Measurements from ENCODE around the gene PLEKHA5. TPM values are rescaled to one million over a fixed set of nuclear protein-coding genes. Genes with fewer than 3 reads are reported as not detected.
"Not testable (repeated sequence)": the region's sequence is repeated elsewhere in the genome, so short reads cannot be mapped to it uniquely, and the experiment has no call there.

Gene PLEKHA5
- total RNA-seq, 1 experiment from 2014 or later: 10.8 TPM

GRCh38 chr12:19278407-19278806 is 148.9 kb downstream of the PLEKHA5 start:
- DNase-seq (ENCODE audit: low spot score): no peak

- no peak for DNase-seq (ENCODE audit: low spot score)
Measured at GRCh38 chr12:19282133-19282699, 152.7 kb downstream of the PLEKHA5 start.

DNA sequence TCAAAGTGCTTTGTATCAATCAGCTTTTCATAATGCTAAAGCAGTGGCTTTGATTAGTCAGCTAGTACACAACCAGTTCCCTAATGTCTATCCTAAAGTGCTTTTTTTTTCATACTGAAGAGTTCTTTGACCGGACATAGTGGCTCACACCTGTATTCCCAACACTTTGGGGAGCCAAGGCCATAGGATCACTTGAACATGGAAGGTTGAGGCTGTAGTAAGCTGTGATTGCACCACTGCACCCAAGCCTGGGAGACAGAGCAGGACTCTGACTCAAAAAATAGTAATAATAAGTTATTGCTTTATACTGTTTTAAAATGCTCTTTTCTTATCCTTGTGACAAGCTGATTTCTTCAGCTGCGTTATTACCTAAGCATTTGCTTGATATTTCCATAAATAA is 155.1 kb downstream of the PLEKHA5 start:
- no peak for DNase-seq (ENCODE audit: low spot score)

- no peak for DNase-seq (ENCODE audit: low spot score)
Measured at GRCh38 chr12:19285793-19286448, 156.4 kb downstream of the PLEKHA5 start.

DNA sequence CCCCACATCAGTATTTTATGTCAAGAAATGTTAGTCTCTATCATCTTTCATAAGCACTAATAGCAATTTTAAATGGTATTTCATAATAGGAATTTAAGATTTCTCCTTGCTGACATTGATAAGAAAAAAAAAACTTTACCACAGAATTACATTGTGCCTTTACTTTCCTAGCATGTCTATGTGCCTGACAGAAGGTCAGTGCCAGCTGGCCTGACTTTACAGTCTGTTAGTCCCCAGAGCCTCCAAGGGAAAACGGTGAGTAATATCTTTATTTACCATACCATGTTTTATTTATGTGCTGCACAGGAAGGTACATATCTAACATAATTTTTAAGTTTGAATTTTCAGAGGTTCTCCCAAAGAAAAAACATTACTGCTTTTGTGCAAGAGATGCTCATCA is 157.8 kb downstream of the PLEKHA5 start:
- no peak for DNase-seq (ENCODE audit: low spot score)

DNA sequence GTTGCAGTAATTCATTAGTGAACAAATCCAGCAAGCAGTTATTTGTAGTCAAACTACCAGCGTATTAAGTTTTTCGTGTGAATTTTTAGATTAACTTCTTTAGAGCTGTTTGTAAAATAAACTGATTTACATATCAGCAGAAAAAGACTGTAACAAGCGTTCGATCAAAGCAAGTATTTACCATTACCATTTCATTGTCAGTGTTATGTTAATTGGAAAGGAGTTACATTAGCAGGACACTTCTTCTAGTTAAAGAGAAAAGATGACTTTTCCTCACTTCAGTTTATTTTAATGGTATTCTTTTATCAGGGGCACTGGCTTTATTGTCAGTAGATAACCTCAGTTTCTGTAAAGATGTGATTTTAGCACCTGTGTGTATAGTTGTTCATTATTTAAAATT is 158.6 kb downstream of the PLEKHA5 start:
- no peak for DNase-seq (ENCODE audit: low spot score)

DNA sequence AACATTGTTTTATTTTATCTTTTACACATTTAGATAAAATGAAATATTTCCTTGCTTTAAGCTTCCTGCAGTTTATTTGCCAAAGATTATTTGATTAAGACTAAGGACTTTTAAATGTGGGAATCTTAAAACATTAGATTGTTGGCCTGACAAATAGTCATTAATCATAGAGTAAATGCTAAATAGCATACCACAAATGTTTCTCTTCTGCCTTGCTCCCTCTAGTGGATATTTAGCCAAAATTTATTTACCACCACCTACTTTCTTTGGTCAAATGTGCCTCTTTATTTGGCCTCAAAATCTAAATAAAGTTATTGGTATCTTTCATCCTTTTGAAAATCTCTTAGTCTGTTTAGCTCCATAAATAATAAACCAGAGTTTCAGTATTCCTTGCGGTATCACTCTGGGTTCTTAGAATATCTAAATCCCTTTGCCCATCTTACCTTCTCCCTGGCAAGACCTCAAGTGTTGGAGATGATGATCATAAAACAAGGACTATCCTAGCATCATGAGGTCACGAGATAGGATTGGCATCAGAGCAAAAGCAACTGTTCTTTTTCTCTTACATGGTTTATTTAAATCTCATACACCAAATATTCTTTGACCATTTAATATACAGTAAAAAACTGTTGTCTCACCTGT is 159.2 kb downstream of the PLEKHA5 start:
- DNase-seq (ENCODE audit: low spot score): peak; percentile 43

DNA sequence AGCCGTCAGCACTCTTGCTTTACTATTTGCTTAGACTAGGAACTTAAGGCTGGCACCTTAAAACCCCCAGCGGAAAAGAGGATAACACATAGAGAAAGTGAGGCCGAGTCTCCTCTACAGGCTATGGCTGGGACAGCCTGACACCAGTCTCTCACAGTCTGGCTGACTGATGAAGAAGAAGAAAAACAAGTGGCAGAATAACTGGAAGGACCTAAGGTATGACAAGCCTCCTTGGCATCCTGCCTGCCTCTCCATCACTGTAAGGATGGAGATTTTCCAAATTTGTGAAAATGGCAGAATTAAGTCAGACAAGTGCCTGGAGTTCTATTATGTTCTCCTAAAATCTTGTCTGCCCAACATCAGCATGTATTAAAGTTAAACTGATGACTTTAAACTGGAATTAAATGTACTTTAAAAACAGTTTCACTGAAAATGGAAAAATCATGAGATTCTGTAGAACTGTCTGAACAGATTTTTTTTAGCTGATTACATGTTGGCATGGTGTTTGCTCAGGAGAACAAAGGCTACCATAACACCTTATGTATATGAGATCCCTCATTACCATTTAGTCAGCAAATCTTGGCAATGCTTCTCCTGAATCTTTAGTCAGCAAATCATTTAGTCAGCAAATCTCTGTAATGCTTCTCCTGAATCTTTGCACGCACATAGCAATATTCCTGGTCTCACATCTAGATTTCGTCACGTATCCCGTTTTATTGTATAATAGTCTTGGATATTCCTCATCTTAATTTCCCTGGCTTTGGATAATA is 169.5 kb downstream of the PLEKHA5 start:
- DNase-seq (ENCODE audit: low spot score): no peak

DNA sequence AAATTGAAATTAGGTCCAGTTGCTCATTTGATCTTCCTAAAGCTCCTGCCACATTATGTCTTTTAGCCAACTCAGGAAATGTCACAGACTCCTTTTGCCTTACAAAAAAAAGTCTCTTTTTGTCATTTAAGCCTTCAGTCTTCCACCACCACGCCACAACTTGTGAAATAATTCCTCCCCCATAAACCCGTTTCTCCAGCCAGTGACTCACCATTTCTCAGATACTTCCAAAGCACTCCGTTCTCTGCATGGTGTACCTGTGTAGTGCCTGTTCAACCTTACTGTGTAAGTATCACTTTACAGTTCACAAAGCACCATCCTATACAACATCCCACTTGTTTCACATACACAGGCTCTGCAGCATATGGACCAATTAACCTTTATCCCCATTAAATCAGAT is 170.2 kb downstream of the PLEKHA5 start:
- peak; percentile 6 for DNase-seq (ENCODE audit: low spot score)

DNA sequence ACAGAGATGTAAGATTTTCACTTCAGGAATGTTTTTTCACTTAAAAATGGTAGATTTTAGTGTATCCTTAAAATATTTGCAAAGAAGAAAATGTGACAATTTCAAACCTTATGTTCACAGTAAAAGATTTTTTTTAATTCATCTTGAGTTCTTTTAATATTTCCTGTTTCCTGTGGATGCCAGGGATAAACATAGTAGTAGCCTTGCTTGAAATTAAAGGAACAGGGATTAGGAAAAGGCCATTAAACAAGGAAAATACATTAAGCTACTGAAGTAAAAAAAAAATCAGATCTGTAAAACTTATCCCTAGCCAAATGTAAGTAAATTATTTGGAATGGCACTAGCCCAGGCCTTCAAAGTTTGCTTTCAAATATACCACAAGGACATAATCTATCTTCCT is 171.7 kb downstream of the PLEKHA5 start:
- DNase-seq (ENCODE audit: low spot score): no peak

- DNase-seq (ENCODE audit: low spot score): no peak
Measured at GRCh38 chr12:19301688-19302087, 172.2 kb downstream of the PLEKHA5 start.

DNA sequence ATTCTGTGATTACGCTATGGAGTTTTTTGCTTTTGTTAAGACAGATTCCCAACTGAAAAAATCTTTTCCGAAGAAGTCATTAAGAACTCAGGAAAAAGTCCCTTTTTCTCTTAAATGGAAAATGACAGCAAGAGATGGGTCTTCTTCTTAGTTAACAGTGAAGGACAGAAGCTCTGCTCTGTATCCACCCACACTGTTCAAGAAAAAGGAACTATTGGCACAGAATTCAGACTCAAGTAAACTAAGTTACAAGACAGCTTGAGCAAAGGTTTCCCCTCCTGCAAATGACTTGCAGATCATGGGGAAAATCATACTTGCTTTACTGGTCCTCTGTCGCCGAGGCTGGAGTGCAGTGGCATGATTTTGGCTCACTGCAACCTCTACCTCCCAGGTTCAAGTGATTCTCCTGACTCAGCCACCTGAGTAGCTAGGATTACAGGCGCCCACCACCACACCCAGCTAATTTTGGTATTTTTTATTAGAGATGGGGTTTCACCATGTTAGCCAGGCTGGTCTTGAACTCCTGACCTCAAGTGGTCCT is 172.6 kb downstream of the PLEKHA5 start:
- DNase-seq (ENCODE audit: low spot score): no peak

DNA sequence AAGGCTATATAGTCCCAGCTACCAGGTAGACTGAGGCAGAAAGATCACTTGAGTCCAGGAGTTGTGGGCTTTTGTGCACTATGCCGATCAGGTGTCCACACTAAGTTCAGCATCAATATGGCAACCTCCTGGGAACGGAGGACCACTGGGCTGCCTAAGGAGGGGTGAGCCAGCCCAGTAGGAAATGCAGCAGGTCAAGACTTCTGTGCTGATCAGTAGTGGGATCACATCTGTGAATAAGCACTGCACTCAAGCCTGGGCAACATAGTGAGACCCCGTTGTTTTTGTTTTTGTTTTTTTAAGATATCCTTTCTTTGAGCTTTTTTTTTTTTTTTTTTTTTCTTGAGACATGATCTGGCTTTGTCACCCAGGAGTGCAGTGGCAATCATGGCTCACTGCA is 174.0 kb downstream of the PLEKHA5 start:
- DNase-seq (ENCODE audit: low spot score): no peak

- no peak for DNase-seq (ENCODE audit: low spot score)
Measured at GRCh38 chr12:19304149-19304750, 174.7 kb downstream of the PLEKHA5 start.

DNA sequence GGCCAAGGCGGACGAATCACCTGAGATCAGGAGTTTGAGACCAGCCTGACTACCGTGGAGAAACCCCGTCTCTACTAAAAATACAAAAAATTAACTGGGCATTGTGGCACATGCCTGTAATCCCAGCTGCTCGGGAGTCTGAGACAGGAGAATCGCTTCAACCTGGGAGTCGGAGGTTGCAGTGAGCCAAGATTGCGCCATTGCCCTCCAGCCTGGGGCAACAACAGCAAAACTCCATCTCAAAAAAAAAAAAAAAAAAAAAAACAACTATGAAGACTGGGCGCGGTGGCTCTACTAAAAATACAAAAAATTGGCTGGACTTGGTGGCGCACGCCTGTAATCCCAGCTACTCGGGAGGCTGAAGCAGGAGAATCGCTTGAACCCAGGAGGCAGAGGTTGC is 176.1 kb downstream of the PLEKHA5 start:
- not testable (repeated sequence) for DNase-seq (ENCODE audit: low spot score)

GRCh38 chr12:19306366-19306765 is 176.8 kb downstream of the PLEKHA5 start:
- no peak for DNase-seq (ENCODE audit: low spot score)

- no peak for DNase-seq (ENCODE audit: low spot score)
Measured at GRCh38 chr12:19307451-19307850, 177.9 kb downstream of the PLEKHA5 start.

GRCh38 chr12:19311165-19311564 is 181.6 kb downstream of the PLEKHA5 start:
- no peak for DNase-seq (ENCODE audit: low spot score)

- no peak for DNase-seq (ENCODE audit: low spot score)
Measured at GRCh38 chr12:19312637-19313036, 183.1 kb downstream of the PLEKHA5 start.

GRCh38 chr12:19316425-19316824 is 186.9 kb downstream of the PLEKHA5 start:
- DNase-seq (ENCODE audit: low spot score): no peak

DNA sequence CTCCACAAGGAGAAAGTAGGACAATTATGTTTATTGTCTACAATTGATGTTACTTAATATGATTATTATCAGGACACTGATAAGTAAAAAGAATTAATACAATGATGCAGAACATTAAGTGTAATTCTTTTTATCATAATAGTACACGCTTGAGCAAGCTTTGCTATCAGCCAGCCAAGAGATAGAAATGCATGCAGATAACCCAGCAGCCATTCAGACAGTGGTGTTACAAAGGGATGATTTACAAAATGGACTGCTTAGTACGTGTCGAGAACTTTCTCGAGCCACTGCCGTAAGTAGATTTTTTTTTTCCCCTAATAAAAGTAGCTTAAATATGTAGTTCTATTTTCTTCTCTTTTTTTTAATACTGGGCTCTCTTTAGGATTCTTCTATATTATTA is 192.8 kb downstream of the PLEKHA5 start:
- no peak for DNase-seq (ENCODE audit: low spot score)

DNA sequence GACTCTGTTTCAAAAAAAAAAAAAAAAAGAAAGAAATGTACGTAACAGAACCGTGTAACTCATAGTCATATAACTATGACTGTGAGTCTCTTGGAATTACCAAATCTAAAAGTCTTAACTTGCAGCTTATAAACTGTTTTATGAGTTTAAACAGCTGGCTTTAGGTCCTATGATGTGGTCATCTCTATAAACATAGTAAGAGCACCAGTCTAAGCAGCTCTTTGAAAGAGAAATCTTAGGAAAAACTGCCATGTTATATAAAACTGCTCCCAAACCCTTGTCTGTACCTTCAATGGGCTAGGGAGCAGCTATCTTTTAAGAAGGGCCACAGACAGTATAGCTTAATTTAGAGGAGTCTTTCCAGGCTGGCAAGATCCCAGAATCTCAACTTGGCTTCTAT is 194.3 kb downstream of the PLEKHA5 start:
- no peak for DNase-seq (ENCODE audit: low spot score)

Measured in A172 (cell line).